Astrocyte of the cerebellum (primary cell): ENCODE data around the gene PTPN4.

ENCODE experiments used
- DNase-seq: peaks from one replicate; pipeline ENCODE4 v3.0.0-alpha.2; 2011; ENCODE audit warnings: low read depth
- H3K4me3 ChIP-seq: 2 replicates; pipeline ENCODE4 v1.5.1; 2011; ENCODE audit warnings: mild to moderate bottlenecking, low read depth, low read length, moderate library complexity
- in situ Hi-C: cut with HindIII; loops from 2 replicates; pipeline ENCODE4 v1.10.0; 2017; ENCODE audit warnings: low sequenced_read_pairs
- TF ChIP-seq, protein P1 (sequence below): IDR thresholded peaks from 2 replicates; pipeline ENCODE4 v1.5.1; 2012; ENCODE audit warnings: low read length, low read depth, moderate library complexity, mild to moderate bottlenecking; ENCODE audit errors: missing control alignments

Gene PTPN4

DNA sequence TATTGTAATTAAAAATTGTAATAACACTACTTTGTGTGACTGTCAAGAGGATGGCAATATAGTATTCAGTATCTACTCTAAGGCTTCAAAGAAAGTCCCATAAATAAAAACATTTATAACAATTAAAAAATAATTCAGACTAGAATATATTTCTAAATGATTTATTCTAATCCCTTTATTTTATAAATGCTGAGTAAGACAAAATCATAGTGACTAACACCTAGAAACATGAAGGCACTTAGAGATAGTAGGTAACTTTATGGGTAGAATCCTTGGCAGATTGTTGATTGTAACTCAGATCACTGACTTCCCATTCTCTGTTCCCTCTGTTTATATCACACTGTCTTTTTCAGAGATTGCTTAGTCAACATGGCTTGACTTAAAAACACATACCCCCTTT lies 174.6 kb downstream of the PTPN4 start:
- no peak for DNase-seq
- TF ChIP-seq, protein P1, sequence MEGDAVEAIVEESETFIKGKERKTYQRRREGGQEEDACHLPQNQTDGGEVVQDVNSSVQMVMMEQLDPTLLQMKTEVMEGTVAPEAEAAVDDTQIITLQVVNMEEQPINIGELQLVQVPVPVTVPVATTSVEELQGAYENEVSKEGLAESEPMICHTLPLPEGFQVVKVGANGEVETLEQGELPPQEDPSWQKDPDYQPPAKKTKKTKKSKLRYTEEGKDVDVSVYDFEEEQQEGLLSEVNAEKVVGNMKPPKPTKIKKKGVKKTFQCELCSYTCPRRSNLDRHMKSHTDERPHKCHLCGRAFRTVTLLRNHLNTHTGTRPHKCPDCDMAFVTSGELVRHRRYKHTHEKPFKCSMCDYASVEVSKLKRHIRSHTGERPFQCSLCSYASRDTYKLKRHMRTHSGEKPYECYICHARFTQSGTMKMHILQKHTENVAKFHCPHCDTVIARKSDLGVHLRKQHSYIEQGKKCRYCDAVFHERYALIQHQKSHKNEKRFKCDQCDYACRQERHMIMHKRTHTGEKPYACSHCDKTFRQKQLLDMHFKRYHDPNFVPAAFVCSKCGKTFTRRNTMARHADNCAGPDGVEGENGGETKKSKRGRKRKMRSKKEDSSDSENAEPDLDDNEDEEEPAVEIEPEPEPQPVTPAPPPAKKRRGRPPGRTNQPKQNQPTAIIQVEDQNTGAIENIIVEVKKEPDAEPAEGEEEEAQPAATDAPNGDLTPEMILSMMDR, result no peak
- in situ Hi-C loops, result no loop called here
- H3K4me3 ChIP-seq, result no peak overlapping the region

GRCh38 chr2:119937680-119938079 lies 178.0 kb downstream of the PTPN4 start:
- TF ChIP-seq, protein P1, result no peak

DNA sequence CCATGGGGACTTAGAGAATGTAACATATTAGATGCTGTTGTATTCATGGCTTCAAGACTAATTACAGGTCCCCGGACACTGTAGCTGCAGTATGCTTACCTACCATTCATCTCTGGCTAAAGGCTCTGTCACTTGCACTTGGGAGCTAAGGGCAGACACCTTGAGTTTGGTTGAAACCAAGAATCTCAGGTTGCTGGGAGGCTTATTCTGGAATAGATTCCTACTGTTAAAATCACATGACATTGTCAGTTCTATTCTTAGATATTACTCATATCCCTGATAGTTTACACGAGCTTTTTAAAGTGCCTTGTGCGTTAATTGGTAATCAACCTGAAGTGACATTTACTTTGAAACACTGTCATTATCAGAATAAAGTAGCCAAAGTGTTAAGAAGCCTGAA lies 180.2 kb downstream of the PTPN4 start:
- TF ChIP-seq, protein P1, result no peak
- in situ Hi-C loops, result loop anchor here (5.0 kb wide), 1 partner anchor 102 kb away; no protein-coding TSS in a partner anchor
- DNase-seq, result no peak
- no peak overlapping the region for H3K4me3 ChIP-seq

More at GRCh38 chr2:119937680-119938079, 178.0 kb downstream of the PTPN4 start:
- no peak for DNase-seq
- no peak overlapping the region for H3K4me3 ChIP-seq
- in situ Hi-C loops, result no loop called here

GRCh38 chr2:119940856-119941255 lies 181.1 kb downstream of the PTPN4 start:
- H3K4me3 ChIP-seq, result no peak overlapping the region
- TF ChIP-seq, protein P1, result no peak
- DNase-seq, result no peak
- in situ Hi-C loops, result loop anchor here (5.0 kb wide), 1 partner anchor 101 kb away; no protein-coding TSS in a partner anchor

- H3K4me3 ChIP-seq, result no peak overlapping the region
- in situ Hi-C loops, result loop anchor here (5.0 kb wide), 1 partner anchor 101 kb away; no protein-coding TSS in a partner anchor
- TF ChIP-seq, protein P1, result no peak
Observed at GRCh38 chr2:119941388-119941787, 181.7 kb downstream of the PTPN4 start.

GRCh38 chr2:119941981-119942513 lies 182.3 kb downstream of the PTPN4 start:
- in situ Hi-C loops, result loop anchor here (5.0 kb wide), 1 partner anchor 100 kb away; no protein-coding TSS in a partner anchor
- H3K4me3 ChIP-seq, result no peak overlapping the region
- no peak for DNase-seq
- TF ChIP-seq, protein P1, result no peak

More at GRCh38 chr2:119941388-119941787, 181.7 kb downstream of the PTPN4 start:
- DNase-seq, result no peak

GRCh38 chr2:119943058-119943457 lies 183.3 kb downstream of the PTPN4 start:
- in situ Hi-C loops, result loop anchor here (5.0 kb wide), 1 partner anchor 99 kb away; no protein-coding TSS in a partner anchor
- no peak for DNase-seq
- TF ChIP-seq, protein P1, result no peak
- no peak overlapping the region for H3K4me3 ChIP-seq
